Measurements from ENCODE around the gene NKX6-1.

Gene NKX6-1

DNA sequence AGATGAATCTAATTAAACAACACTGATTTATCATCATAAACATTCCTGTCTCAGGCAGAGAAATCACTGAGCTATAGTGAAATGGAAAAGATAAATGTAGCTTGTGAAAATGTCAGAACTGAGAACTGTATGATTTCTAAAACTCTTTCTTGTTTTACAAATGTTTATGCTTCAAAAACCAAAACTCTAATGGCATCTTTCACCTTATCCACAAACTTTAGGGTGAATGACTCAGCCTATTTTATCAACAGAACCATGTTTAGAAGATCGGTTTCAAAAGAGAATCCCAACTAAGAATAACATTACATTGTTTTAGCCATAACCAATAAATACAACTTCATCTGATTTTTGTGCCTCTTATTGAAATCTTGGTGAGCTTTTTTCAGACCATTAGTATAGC, 21.4 kb downstream of the NKX6-1 start:
- DNase-seq = no peak

DNA sequence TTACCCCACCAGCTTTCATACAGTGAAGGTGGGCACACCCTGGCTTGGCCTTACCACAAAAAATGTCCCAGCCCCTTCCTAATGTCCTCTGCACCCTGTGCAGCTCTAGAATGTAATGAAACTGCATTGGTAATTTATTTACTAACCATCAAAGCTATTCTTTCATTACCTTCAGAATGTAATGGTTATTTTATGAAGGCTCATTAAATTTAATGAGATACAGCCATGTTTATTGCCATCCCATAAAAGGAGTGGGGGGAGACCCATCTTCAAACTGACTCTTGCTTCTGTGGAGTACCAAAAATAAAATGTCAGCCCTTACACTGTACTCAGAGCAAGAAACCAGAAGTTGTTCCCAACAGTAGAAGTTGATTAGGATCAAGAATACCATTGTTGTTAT, 25.0 kb downstream of the NKX6-1 start:
- no peak for DNase-seq

DNA sequence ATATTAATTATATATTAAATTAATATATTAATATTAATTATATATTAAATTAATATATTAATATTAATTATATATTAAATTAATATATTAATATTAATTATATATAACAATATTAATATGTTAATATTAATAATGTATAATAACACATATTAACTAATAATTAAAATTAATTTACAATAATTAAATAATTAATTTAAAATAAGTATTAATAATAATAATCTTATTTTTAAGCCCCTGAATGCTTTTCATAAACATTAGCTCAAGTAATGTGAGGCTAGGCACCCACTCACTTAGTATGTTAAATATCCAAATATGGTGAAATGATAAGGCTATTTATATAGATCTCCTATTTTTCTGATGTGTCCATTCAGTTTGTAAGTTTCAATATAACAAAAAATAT, 26.9 kb downstream of the NKX6-1 start:
- no peak for DNase-seq

DNA sequence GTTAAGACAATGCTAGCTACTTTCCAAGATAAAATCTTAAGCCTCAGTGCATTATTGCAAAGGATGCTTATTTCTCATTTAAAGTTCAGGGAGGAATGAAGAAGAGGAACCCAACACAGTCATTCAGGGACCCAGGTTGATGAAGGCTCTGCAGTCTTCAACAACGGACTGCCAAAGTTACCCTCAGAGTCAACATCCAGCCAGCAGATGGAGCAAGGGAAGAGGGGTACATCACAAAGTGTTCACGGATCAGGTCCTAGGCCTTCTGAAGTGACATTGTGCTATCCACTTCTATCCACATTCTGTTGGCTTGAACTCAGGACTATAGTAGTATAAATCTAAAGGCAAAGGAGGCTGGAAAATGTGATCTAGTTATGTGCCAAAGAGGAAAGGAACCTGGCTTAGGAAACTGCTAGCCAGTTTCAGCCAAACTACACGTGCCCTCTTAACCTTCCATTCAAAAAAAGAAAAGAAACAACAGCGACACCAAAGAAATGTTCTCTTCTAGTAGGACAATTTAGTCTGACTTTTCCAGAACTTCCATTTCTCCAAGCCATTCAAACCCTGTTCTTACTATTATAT, 28.8 kb downstream of the NKX6-1 start:
- no peak for DNase-seq

DNA sequence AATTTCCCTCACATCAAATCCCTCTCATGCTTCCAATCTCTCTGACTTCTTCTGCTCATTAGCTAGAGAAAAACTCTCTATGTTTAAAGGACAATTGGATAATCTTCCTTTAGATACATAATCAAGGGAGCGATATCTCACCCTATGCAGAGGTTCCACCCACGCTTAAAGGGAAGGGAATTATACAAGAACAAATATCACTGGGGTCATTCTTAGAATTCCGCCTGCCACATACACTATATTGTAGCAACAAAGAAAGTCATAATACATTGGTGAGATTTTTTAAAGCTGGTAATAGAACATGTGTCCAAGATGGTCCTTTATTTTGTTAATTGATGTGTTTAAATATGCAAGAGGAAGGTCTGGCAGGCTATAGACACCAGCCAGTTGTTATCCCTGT, 31.5 kb downstream of the NKX6-1 start:
- no peak for DNase-seq

DNA sequence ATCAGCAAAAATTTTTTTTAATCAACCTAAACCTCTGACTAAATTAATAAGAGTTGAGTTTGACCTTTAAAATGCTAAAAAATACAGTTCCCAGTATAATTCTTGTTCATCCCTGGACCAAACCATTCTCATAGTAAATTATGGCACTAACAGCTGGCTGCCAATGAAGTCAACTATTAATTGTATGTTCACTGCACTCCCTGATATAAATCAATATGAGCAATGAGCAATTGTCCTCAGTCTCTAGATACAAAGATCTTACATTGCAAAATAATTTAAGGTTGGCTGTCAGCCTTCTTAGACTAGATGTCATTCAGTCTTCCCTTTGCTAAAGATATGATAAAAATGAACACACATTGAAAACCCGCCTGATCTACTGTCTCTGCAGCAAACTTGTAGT, 39.3 kb downstream of the NKX6-1 start:
- DNase-seq = no peak

DNA sequence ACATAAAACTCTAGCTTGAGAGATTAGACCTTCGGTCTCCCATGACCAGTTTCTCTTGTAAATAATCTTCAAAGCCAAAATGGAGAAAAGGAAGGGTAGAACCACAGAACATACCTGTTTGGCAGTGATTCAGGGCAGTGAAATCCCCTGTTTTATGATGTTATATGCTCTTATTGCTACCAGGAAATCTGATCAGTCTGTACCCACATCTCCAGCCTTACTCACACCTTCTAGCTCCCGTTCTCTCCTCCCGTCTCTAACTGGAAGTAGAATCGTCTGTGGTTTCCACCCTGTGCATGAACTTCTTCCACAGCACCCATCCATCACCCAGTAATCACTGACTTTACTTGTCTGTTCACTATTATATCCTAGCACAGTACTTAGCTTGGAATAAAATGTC, 42.9 kb downstream of the NKX6-1 start:
- DNase-seq = no peak

DNA sequence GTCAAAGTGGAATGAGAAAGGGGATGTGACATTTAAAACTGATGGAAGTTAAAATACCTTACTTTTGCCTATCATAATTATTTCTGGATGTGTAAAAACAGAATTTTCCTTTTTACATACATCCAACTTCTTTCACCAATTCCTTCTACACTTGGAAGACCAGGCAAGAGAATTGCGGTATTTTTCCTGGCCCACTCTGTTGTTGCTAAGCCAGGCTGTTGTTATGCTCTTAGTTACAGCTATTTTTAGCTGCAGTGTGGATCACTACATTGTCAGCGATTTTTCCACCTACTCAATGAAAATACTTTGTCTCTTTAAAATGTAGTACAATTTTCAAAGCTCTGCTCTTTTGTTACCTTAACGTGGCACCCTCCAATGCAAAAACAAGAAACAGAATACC, 43.4 kb downstream of the NKX6-1 start:
- DNase-seq = no peak

DNA sequence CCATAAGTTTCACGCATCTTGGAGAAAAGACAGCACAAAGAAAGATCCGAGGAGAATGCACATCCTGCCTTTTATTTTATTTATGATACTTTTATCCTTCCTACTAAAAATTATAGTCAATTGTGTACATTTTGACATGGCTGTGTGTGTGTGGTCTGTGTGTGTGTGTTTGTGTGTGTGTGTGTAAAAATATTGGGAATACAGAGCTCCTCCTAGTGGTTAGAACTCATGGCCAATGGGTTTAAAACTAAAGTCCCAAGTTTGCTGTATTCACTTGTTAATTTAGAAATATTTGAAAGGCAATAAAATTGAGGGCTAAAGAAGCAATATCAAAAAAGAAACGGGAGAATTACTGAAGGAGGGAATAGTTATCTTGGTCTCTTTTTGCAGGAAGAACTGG, 47.5 kb downstream of the NKX6-1 start:
- no peak for DNase-seq

DNA sequence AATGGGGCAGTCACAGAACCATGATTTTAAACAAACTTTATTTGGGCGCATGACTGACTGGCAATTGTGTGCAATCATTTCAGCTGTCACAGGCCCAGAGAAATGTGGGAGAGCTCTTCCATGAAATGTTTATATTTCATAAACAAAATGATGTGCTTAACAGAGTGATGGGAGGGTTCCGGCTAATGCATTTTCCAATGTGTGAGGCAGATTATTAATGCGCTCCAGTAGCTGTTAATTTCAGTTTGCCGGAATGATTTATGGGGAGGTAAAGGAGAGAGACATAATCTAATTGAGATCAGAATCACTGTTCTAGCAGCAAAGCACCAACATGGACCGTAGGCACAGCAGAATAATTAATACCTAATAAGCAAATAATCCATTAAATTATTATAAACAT, 55.6 kb downstream of the NKX6-1 start:
- no peak for DNase-seq

DNA sequence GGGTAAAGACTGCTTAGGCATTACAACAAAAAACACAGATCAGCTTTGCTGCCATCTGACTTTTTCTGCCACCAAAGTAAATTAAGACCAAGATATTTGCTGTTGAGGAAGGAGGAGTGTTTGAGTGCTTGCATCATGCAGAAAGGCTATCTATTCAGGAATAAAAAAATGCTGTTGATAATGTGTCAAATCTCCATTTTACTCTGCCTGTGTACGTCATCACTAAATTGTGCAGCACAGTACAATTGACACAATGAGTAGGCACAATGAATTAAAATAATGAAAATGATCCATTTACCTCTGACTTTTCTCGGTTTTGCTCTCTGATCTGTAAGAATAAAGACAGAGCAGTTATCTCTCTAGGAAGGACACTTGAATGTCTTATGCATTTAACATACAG, 56.3 kb downstream of the NKX6-1 start:
- no peak for DNase-seq
